Measurements from ENCODE around the gene HVCN1.

Gene HVCN1

DNA sequence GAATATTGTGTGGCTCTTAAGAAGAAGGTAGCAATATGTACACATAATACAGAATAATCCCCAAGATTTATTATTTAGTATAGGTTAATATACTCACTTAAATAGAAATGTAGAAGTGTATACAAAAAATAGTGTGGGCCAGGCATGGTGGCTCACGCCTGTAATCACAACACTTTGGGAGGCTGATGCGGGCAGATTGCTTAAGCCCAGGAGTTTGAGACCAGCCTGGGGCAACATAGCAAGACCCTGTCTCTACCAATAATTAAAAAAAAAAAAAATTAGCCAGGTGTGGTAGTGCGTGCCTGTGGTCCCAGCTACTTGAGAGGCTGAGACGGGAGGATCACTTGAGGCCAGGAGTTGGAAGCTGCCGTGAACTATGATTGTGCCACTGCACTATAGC is 15.3 kb upstream of the HVCN1 start:
- TF ChIP-seq, protein P1, sequence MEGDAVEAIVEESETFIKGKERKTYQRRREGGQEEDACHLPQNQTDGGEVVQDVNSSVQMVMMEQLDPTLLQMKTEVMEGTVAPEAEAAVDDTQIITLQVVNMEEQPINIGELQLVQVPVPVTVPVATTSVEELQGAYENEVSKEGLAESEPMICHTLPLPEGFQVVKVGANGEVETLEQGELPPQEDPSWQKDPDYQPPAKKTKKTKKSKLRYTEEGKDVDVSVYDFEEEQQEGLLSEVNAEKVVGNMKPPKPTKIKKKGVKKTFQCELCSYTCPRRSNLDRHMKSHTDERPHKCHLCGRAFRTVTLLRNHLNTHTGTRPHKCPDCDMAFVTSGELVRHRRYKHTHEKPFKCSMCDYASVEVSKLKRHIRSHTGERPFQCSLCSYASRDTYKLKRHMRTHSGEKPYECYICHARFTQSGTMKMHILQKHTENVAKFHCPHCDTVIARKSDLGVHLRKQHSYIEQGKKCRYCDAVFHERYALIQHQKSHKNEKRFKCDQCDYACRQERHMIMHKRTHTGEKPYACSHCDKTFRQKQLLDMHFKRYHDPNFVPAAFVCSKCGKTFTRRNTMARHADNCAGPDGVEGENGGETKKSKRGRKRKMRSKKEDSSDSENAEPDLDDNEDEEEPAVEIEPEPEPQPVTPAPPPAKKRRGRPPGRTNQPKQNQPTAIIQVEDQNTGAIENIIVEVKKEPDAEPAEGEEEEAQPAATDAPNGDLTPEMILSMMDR (IDR thresholded peaks at IDR 0.05; ENCODE audit: insufficient read depth, low read length, poor library complexity, severe bottlenecking) = no peak

DNA sequence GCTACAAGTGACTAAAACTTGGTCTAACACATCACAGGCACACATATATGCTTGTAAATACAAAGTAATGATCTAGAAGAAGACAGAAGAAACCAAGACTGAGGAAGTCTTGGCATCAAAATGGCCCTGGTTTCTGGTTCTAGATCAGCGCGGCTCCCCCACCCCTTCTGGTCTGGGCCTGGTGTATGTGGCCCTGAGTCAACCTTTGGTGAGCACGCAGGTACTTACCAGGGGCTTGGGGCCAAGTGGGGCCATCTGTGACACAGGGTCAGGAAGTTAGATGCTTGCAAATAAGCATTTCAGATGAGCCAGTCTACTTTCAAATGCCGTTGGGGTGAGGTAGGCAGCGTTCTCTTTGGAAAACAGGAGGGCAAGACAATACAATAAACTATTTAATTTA is 13.2 kb upstream of the HVCN1 start:
- no peaks in the 10 kb centered on the region for H4K20me1 ChIP-seq (ENCODE audit: low read depth, low read length)
- H2AFZ ChIP-seq (ENCODE audit: low read depth, low read length, severe bottlenecking) = no peak overlapping the region
- no peaks in the 10 kb centered on the region for H3K27me3 ChIP-seq (ENCODE audit: low read length)
- no peak overlapping the region for H3K4me2 ChIP-seq (ENCODE audit: low read depth, low read length, poor library complexity, severe bottlenecking)
- H3K79me2 ChIP-seq (ENCODE audit: insufficient read depth, low read length) = no peaks in the 10 kb centered on the region
- H3K9me3 ChIP-seq (ENCODE audit: insufficient read depth, low read length) = no peaks in the 10 kb centered on the region
- H3K36me3 ChIP-seq (ENCODE audit: low read length) = no peaks in the 10 kb centered on the region
- H3F3A ChIP-seq (ENCODE audit: insufficient read depth) = no peaks in the 10 kb centered on the region
- H3K9ac ChIP-seq (ENCODE audit: low read length) = no peak overlapping the region
- TF ChIP-seq, protein P1 (IDR thresholded peaks at IDR 0.05; ENCODE audit: insufficient read depth, low read length, poor library complexity, severe bottlenecking) = no peak
- no peak for TF ChIP-seq EZH2phosphoT487 (conservative IDR thresholded peaks at IDR 0.05; ENCODE audit: low read length)
- H3K4me3 ChIP-seq (ENCODE audit: insufficient read depth, low read length, poor library complexity, severe bottlenecking) = no peak overlapping the region
- no peaks in the 10 kb centered on the region for H3K9me2 ChIP-seq (replicated peaks; ENCODE audit: insufficient read depth, low read length)
- no peak overlapping the region for H3K27ac ChIP-seq (ENCODE audit: low read depth, low read length)

More for the DNA sequence above, 15.3 kb upstream of the HVCN1 start:
- H3K9me3 ChIP-seq (ENCODE audit: insufficient read depth, low read length) = no peaks in the 10 kb centered on the region
- H3K9me2 ChIP-seq (replicated peaks; ENCODE audit: insufficient read depth, low read length) = no peaks in the 10 kb centered on the region
- H3K79me2 ChIP-seq (ENCODE audit: insufficient read depth, low read length) = no peaks in the 10 kb centered on the region
- no peak overlapping the region for H3K9ac ChIP-seq (ENCODE audit: low read length)
- H2AFZ ChIP-seq (ENCODE audit: low read depth, low read length, severe bottlenecking) = no peak overlapping the region
- H3K4me3 ChIP-seq (ENCODE audit: insufficient read depth, low read length, poor library complexity, severe bottlenecking) = no peak overlapping the region
- H3K4me2 ChIP-seq (ENCODE audit: low read depth, low read length, poor library complexity, severe bottlenecking) = no peak overlapping the region
- no peaks in the 10 kb centered on the region for H4K20me1 ChIP-seq (ENCODE audit: low read depth, low read length)
- H3F3A ChIP-seq (ENCODE audit: insufficient read depth) = no peaks in the 10 kb centered on the region
- H3K36me3 ChIP-seq (ENCODE audit: low read length) = no peaks in the 10 kb centered on the region; the same call in 1 of the 2 replicates
- no peak overlapping the region for H3K27ac ChIP-seq (ENCODE audit: low read depth, low read length)
- no peaks in the 10 kb centered on the region for H3K27me3 ChIP-seq (ENCODE audit: low read length)

DNA sequence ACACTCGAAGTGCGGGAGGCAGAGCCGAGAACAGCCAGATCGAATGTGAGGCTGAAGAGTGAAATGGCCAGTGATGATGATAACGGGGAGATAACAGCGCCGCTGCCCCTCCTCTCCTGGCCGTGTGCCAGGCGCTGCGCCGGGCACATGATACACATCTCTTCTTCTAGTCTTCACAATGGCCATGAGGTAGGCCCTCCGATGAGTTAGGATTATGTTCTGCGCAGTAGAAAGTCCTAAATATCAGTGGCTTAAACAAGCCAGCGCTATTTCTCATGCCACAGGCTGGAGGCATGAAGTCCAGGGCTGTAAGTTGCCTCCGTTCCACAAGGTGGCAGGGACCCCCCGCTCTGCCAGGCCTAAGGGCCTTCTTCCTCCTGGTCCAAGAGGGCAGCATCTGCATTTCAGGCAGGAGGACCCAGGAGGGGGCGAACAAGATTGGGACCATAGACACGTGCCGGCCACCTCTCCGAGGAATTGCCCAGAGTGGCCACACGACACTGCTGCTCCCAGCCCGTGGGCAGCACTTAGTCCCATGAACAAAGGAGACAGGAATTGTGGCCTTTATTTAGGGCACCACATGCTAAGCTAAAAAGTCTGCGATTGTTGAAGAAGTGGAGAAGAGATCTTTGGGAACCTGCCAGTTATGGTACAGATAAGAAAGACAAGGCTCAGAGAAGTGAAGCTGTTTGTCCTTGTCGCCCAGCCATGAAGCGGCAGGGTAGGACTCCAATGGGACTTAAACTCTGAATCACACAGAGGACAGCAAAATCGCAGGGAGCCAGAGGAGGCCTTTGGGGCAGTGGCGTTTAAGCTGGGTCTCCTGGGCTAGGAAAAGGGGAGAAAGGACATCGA is 10.9 kb upstream of the HVCN1 start:
- Histone ChIP-seq H4K20me1 (ENCODE audit: low read depth, low read length) (no peaks in the 10 kb centered on the region), H3K79me2 (ENCODE audit: insufficient read depth, low read length) (no peaks in the 10 kb centered on the region), H2AFZ (ENCODE audit: low read depth, low read length, severe bottlenecking) (no peak overlapping the region), H3K27me3 (ENCODE audit: low read length) (no peaks in the 10 kb centered on the region), H3K9me3 (ENCODE audit: insufficient read depth, low read length) (no peaks in the 10 kb centered on the region), H3K9ac (ENCODE audit: low read length) (no peak overlapping the region), H3K4me3 (ENCODE audit: insufficient read depth, low read length, poor library complexity, severe bottlenecking) (no peak overlapping the region), H3K27ac (ENCODE audit: low read depth, low read length) (no peak overlapping the region), H3K36me3 (ENCODE audit: low read length) (no peaks in the 10 kb centered on the region), H3K4me2 (ENCODE audit: low read depth, low read length, poor library complexity, severe bottlenecking) (no peak overlapping the region), H3K9me2 (replicated peaks; ENCODE audit: insufficient read depth, low read length) (no peaks in the 10 kb centered on the region), H3F3A (ENCODE audit: insufficient read depth) (no peaks in the 10 kb centered on the region)
- TF ChIP-seq, protein P1 (IDR thresholded peaks at IDR 0.05; ENCODE audit: insufficient read depth, low read length, poor library complexity, severe bottlenecking) = no peak
- TF ChIP-seq EZH2phosphoT487 (conservative IDR thresholded peaks at IDR 0.05; ENCODE audit: low read length) = no peak
